Mesodermal cell (in vitro differentiated cells): ENCODE results near the gene BCL6B.
A peak's percentile ranks its signal among the peaks of the same experiment; 100 is the strongest.

ENCODE experiments used
- H3K27ac ChIP-seq: 2 replicates; pipeline ENCODE4 v1.7.0; 2013; ENCODE audit warnings: mild to moderate bottlenecking, low read depth, low read length, moderate library complexity; ENCODE audit not compliant: severe bottlenecking
- H3K36me3 ChIP-seq: 2 replicates; pipeline ENCODE4 v1.7.1; 2013; ENCODE audit warnings: mild to moderate bottlenecking, low read length, moderate library complexity; ENCODE audit not compliant: control insufficient read depth, insufficient read depth
- H3K4me1 ChIP-seq: one replicate; pipeline ENCODE4 v1.7.1; 2013; ENCODE audit warnings: mild to moderate bottlenecking, low read length; ENCODE audit not compliant: insufficient read depth, control insufficient read depth, poor library complexity, severe bottlenecking
- H3K4me3 ChIP-seq: 2 replicates; pipeline ENCODE4 v1.7.0; 2013; ENCODE audit warnings: low read length, control low read depth, mild to moderate bottlenecking; ENCODE audit not compliant: insufficient read depth, poor library complexity, severe bottlenecking; ENCODE audit errors: extremely low read depth
- H3K9me3 ChIP-seq: 2 replicates; pipeline ENCODE4 v1.7.1; 2013; ENCODE audit warnings: mild to moderate bottlenecking, low read length, moderate library complexity; ENCODE audit not compliant: control insufficient read depth
- WGBS, 2 experiments: methylation state at CpG; one replicate each; pipeline ENCODE4 v1.1.5; 2013; ENCODE audit warnings: missing lambda C conversion rate in 2 of 2; ENCODE audit not compliant: insufficient coverage in 2 of 2; 5-methylcytosine and 5-hydroxymethylcytosine counted together

Gene BCL6B

DNA sequence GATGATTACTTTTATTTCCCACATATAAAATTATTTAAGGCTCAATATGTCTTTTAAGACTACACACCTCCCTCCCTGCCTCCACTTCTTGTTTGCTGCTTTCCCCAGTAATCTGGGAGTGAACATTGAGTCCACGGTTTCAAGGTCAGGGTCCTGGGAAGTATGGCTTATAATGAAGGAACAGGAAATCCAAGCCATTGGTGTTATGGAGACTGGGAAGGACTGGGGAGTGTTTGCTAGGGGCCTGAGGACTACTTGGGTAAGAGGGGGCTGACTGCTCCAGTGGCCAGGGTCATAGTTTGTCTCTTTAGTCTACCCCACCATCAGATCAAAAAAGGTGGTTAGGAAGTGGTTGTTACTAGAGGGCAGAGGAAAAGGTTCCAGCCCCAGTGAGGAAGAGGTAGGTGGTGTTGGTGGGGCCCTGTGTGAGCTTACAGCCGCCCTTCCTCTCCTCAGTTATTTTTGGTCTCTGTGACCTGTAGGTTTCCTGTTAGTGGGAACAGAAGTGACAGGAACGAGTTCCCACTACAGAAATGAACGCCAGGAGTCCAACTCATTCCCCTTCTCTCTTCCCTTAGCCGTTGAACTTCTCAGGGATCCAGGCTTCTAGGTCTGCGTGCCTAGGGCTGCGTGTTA is 12.2 kb downstream of the BCL6B start:
- 14 to 23% methylated on average over 5 to 6 of the region's 7 CpGs for WGBS, 2 experiments
- H3K36me3 ChIP-seq = no peaks in the 10 kb centered on the region
- H3K9me3 ChIP-seq = no peaks in the 10 kb centered on the region
- H3K4me3 ChIP-seq = peak overlapping the region; percentile 77
- peak overlapping the region; percentile 68 for H3K27ac ChIP-seq
- H3K4me1 ChIP-seq = peaks cover 4% of the 10 kb centered on the region

- WGBS, 2 experiments = 2 to 3% methylated on average over 28 to 49 of the region's 52 CpGs
- H3K36me3 ChIP-seq = no peaks in the 10 kb centered on the region
- H3K9me3 ChIP-seq = no peaks in the 10 kb centered on the region
- H3K27ac ChIP-seq = peak within 1 kb of the TSS; percentile 68
- peak within 1 kb of the TSS; percentile 77 for H3K4me3 ChIP-seq
- peaks cover 4% of the 10 kb centered on the region for H3K4me1 ChIP-seq
These were observed 12.9 kb downstream of the BCL6B start, which contains the start of gene SLC16A13 for GRCh38 chr17:7035591-7036368. SLC16A13 (plus strand) TSS chr17:7036015; CDS start chr17:7036383, 368 bp downstream.

- peaks cover 13% of the 10 kb centered on the region for H3K4me1 ChIP-seq
- H3K27ac ChIP-seq = no peak overlapping the region
- 90 to 91% methylated on average over 18 of the region's 19 CpGs for WGBS, 2 experiments
- no peak overlapping the region for H3K4me3 ChIP-seq
- no peaks in the 10 kb centered on the region for H3K9me3 ChIP-seq
- no peaks in the 10 kb centered on the region for H3K36me3 ChIP-seq
These were observed 15.4 kb downstream of the BCL6B start for GRCh38 chr17:7038025-7038862.

GRCh38 chr17:7039832-7040231 is 17.0 kb downstream of the BCL6B start:
- no peaks in the 10 kb centered on the region for H3K9me3 ChIP-seq
- H3K4me1 ChIP-seq = peaks cover 13% of the 10 kb centered on the region
- H3K4me3 ChIP-seq = no peak overlapping the region
- H3K27ac ChIP-seq = no peak overlapping the region
- no peaks in the 10 kb centered on the region for H3K36me3 ChIP-seq
- WGBS, 2 experiments = 79 to 93% methylated on average over 2 to 5 of the region's 5 CpGs

- Histone ChIP-seq H3K27ac (no peak overlapping the region), H3K4me1 (peaks cover 18% of the 10 kb centered on the region), H3K4me3 (peak overlapping the region; percentile 11), H3K36me3 (no peaks in the 10 kb centered on the region), H3K9me3 (no peaks in the 10 kb centered on the region)
- WGBS, 2 experiments = 11 to 14% methylated on average over 28 to 34 of the region's 43 CpGs
These were observed 19.0 kb downstream of the BCL6B start for GRCh38 chr17:7041607-7042500.

DNA sequence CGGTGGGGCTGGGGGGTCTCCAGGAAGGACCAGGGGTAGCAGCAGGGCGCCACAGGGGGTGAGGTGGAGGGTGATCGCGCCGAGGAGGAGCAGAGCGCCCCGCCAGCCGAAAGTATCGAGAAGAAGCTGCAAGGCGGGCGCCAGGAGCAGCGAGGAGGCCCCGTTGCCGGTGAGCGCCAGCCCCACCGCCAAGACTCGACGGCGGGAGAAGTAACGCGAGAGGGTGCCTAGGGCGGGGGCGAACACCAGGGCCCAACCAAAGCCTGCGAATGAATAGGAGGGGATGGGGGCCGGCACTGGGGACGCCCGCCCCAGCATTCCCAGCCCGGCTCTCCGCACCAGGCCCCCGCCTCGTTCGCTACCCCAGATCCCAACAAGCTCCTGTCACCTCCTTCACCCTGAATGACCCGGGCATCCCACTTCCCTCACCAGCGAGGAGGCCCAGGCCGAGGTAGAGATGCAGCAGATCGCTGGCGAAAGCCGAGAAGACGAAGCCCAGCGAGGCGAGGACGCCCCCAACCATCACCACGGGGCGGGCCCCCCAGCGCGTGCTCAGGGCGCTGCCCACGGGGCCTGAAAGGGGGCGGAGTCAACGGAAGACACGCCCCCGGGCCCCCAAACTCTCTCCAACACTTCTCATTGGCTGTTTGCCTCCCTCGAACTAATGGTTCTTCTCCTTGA is 19.8 kb downstream of the BCL6B start:
- Histone ChIP-seq H3K27ac (no peak overlapping the region), H3K4me1 (peaks cover 18% of the 10 kb centered on the region), H3K9me3 (no peaks in the 10 kb centered on the region), H3K4me3 (peak overlapping the region; percentile 11), H3K36me3 (no peaks in the 10 kb centered on the region)
- WGBS, 2 experiments = 10 to 11% methylated on average over 36 to 45 of the region's 53 CpGs

GRCh38 chr17:7043182-7043496 is 20.3 kb downstream of the BCL6B start:
- Histone ChIP-seq H3K27ac (no peak overlapping the region), H3K9me3 (no peaks in the 10 kb centered on the region)

GRCh38 chr17:7043497-7044198 is 20.8 kb downstream of the BCL6B start, which contains the start of gene SLC16A11:
SLC16A11 (minus strand) TSS chr17:7044092; CDS start chr17:7043513, 579 bp downstream.
- Histone ChIP-seq H3K4me3 (peak within 1 kb of the TSS; percentile 17), H3K4me1 (peaks cover 18% of the 10 kb centered on the region), H3K36me3 (no peaks in the 10 kb centered on the region), H3K9me3 (no peaks in the 10 kb centered on the region), H3K27ac (no peak within 1 kb of the TSS)
- 4 to 8% methylated on average over 28 to 34 of the region's 58 CpGs for WGBS, 2 experiments

More at GRCh38 chr17:7043182-7043496, 20.3 kb downstream of the BCL6B start:
- H3K4me3 ChIP-seq = peak overlapping the region; percentile 17
- WGBS, 2 experiments = 14 to 19% methylated on average over 7 to 14 of the region's 21 CpGs
- H3K4me1 ChIP-seq = peaks cover 18% of the 10 kb centered on the region
- H3K36me3 ChIP-seq = no peaks in the 10 kb centered on the region

- Histone ChIP-seq H3K4me3 (no peak overlapping the region), H3K27ac (no peak overlapping the region), H3K36me3 (no peaks in the 10 kb centered on the region), H3K9me3 (no peaks in the 10 kb centered on the region), H3K4me1 (peaks cover 24% of the 10 kb centered on the region)
- WGBS, 2 experiments = 40 to 54% methylated on average over 3 to 4 of the region's 5 CpGs
These were observed 22.8 kb downstream of the BCL6B start for GRCh38 chr17:7045492-7046126.
